ENCODE data around the gene PLCXD1. TPM values are rescaled to one million over a fixed set of nuclear protein-coding genes. Genes with fewer than 3 reads are reported as not detected.

PLCXD1 gene
- total and polyA plus RNA-seq, 4 donors: 13.4 to 41.5 (median 28.2) TPM

GRCh38 chrX:307261-308111 lies 26.3 kb downstream of the PLCXD1 start:
- Histone ChIP-seq H3K27me3 (ENCODE audit: control insufficient read depth in 3 of 3, insufficient read depth in 3 of 3, low read length in 2 of 3) (no peaks in the 10 kb centered on the region), H3K9ac (ENCODE audit: insufficient read depth in 1 of 2, low read length in 2 of 2) (no peak overlapping the region), H3K9me3 (ENCODE audit: control insufficient read depth in 4 of 4, insufficient read depth in 3 of 4, low read length in 3 of 4) (peaks cover 0 to 4% (median 2%) of the 10 kb centered on the region in 4 donors), H3K4me3 (no peak overlapping the region), H3K36me3 (ENCODE audit: control insufficient read depth in 4 of 4, insufficient read depth in 4 of 4, low read length in 4 of 4) (peaks cover 38 to 57% (median 46%) of the 10 kb centered on the region in 4 donors), H3K27ac (ENCODE audit: low read depth in 1 of 2, low read length in 1 of 2) (no peak overlapping the region), H3K4me1 (ENCODE audit: control insufficient read depth in 5 of 5, insufficient read depth in 5 of 5, low read length in 5 of 5) (no peaks in the 10 kb centered on the region)
- no peak for DNase-seq
- ATAC-seq (ENCODE audit: insufficient read depth, low FRiP score): no peak
- TF ChIP-seq CTCF (IDR thresholded peaks at IDR 0.05; ENCODE audit: control extremely low read depth, extremely low read depth): no peak
- 96 to 97% methylated on average over 56 to 58 of the region's 58 CpGs for WGBS, 2 donors

GRCh38 chrX:308821-309520 lies 27.8 kb downstream of the PLCXD1 start:
- WGBS, 2 donors: 94 to 96% methylated on average over 30 of the region's 30 CpGs
- peaks cover 40 to 63% (median 52%) of the 10 kb centered on the region in 4 donors for H3K36me3 ChIP-seq (ENCODE audit: control insufficient read depth in 4 of 4, insufficient read depth in 4 of 4, low read length in 4 of 4)
- no peak for DNase-seq

GRCh38 chrX:310621-311155 lies 29.5 kb downstream of the PLCXD1 start:
- WGBS, 2 donors: 88 to 94% methylated on average over 25 of the region's 25 CpGs
- no peak for TF ChIP-seq CTCF (IDR thresholded peaks at IDR 0.05; ENCODE audit: control extremely low read depth, extremely low read depth)
- Histone ChIP-seq H3K4me1 (ENCODE audit: control insufficient read depth in 5 of 5, insufficient read depth in 5 of 5, low read length in 5 of 5) (no peaks in the 10 kb centered on the region), H3K9me3 (ENCODE audit: control insufficient read depth in 4 of 4, insufficient read depth in 3 of 4, low read length in 3 of 4) (peaks cover 0 to 3% (median 1%) of the 10 kb centered on the region in 4 donors), H3K4me3 (no peak overlapping the region), H3K36me3 (ENCODE audit: control insufficient read depth in 4 of 4, insufficient read depth in 4 of 4, low read length in 4 of 4) (peaks cover 43 to 67% (median 55%) of the 10 kb centered on the region in 4 donors), H3K27me3 (ENCODE audit: control insufficient read depth in 3 of 3, insufficient read depth in 3 of 3, low read length in 2 of 3) (no peaks in the 10 kb centered on the region), H3K9ac (ENCODE audit: insufficient read depth in 1 of 2, low read length in 2 of 2) (no peak overlapping the region), H3K27ac (ENCODE audit: low read depth in 1 of 2, low read length in 1 of 2) (no peak overlapping the region)
- DNase-seq (no peak), ATAC-seq (ENCODE audit: insufficient read depth, low FRiP score) (no peak)

More at GRCh38 chrX:308821-309520, 27.8 kb downstream of the PLCXD1 start:
- Histone ChIP-seq H3K9me3 (ENCODE audit: control insufficient read depth in 4 of 4, insufficient read depth in 3 of 4, low read length in 3 of 4) (peaks cover 0 to 3% (median 1%) of the 10 kb centered on the region in 4 donors), H3K4me1 (ENCODE audit: control insufficient read depth in 5 of 5, insufficient read depth in 5 of 5, low read length in 5 of 5) (no peaks in the 10 kb centered on the region), H3K4me3 (no peak overlapping the region), H3K27me3 (ENCODE audit: control insufficient read depth in 3 of 3, insufficient read depth in 3 of 3, low read length in 2 of 3) (no peaks in the 10 kb centered on the region), H3K27ac (ENCODE audit: low read depth in 1 of 2, low read length in 1 of 2) (no peak overlapping the region), H3K9ac (ENCODE audit: insufficient read depth in 1 of 2, low read length in 2 of 2) (no peak overlapping the region)
- no peak for ATAC-seq (ENCODE audit: insufficient read depth, low FRiP score)
- no peak for TF ChIP-seq CTCF (IDR thresholded peaks at IDR 0.05; ENCODE audit: control extremely low read depth, extremely low read depth)
